A549 treated with GW870086 at 1 μM for 4 hours (cell line): ENCODE data around the gene OR5M11. TPM values are rescaled to one million over a fixed set of nuclear protein-coding genes. Genes with fewer than 3 reads are reported as not detected.

ENCODE experiments used
- total RNA-seq: library from RNA; stranded (reverse); fragments of 200-300 nt; extraction: Qiagen RNA extraction; gene quantifications from 5 replicates; pipeline ENCODE4 v1.2.3, GENCODE V29; 2022; ENCODE audit warnings: low read depth

Gene OR5M11
- total RNA-seq: not detected in 5 replicates

GRCh38 chr11:56543157-56543556 is at the start of gene OR5M11:
OR5M11 (minus strand) TSS chr11:56543257; CDS start chr11:56543257, 0 bp downstream.

GRCh38 chr11:56577621-56578020 is 34.6 kb upstream of the OR5M11 start, which contains the start of gene OR5M10:
OR5M10 (minus strand) TSS chr11:56577721; CDS start chr11:56577721, 0 bp downstream.

Other genes starting within 250 kb of the OR5M11 start
- gene OR8K3, start 228.1 kb downstream of the OR5M11 start, total RNA-seq: not detected in 5 replicates
- not detected in 5 replicates for gene OR8K1, start 197.2 kb downstream of the OR5M11 start, total RNA-seq
- gene OR8J1, start 189.0 kb downstream of the OR5M11 start, total RNA-seq: not detected in 5 replicates
- gene OR8U1, start 167.6 kb downstream of the OR5M11 start, total RNA-seq: not detected in 5 replicates
- not detected in 5 replicates for gene OR5AL1, start 130.6 kb downstream of the OR5M11 start, total RNA-seq
- gene OR5M3, start 69.9 kb downstream of the OR5M11 start, total RNA-seq: not detected in 5 replicates
- gene OR5M8, start 51.9 kb downstream of the OR5M11 start, total RNA-seq: not detected in 5 replicates
- gene OR5M10, start 34.5 kb upstream of the OR5M11 start, total RNA-seq: not detected in 5 replicates
- gene OR5M1, start 71.6 kb upstream of the OR5M11 start, total RNA-seq: not detected in 5 replicates
- not detected in 5 replicates for gene OR5AP2, start 99.2 kb upstream of the OR5M11 start, total RNA-seq
- gene OR5AR1, start 120.4 kb upstream of the OR5M11 start, total RNA-seq: not detected in 5 replicates
- not detected in 5 replicates for gene OR9G1, start 155.8 kb upstream of the OR5M11 start, total RNA-seq
- not detected in 5 replicates for gene OR9G4, start 205.4 kb upstream of the OR5M11 start, total RNA-seq